Body of pancreas (tissue), 4 donors: ENCODE data around the gene ANKRD12. TPM values are rescaled to one million over a fixed set of nuclear protein-coding genes. Genes with fewer than 3 reads are reported as not detected.
"Not testable (repeated sequence)": the region's sequence is repeated elsewhere in the genome, so short reads cannot be mapped to it uniquely, and the experiment has no call there.

ENCODE experiments used
- ATAC-seq: fragments of 150-250 bp; one replicate; pipeline ENCODE4 v1.9.1; 2016
- DNase-seq, 4 donors: peaks; one replicate each; pipeline ENCODE4 v3.0.0-alpha.2; 2019
- H3K27ac ChIP-seq, 4 donors: fragments of 200-600 bp; sonication (generic); 1 replicate in 3 of 4; 2 replicates in 1 of 4; pipeline versions ENCODE4 v1.5.1 to v1.6.1; 2016 to 2019; ENCODE audit warnings: mild to moderate bottlenecking in 1 of 4, mixed read lengths in 1 of 4, moderate library complexity in 1 of 4
- H3K27me3 ChIP-seq, 2 donors: fragments of 200-600 bp; sonication (generic); one replicate each; pipeline ENCODE4 v1.6.0; 2016; ENCODE audit warnings: mild to moderate bottlenecking in 1 of 2
- H3K36me3 ChIP-seq, 2 donors: fragments of 200-600 bp; sonication (generic); replicated peaks in 1 of 2; 2 replicates each; pipeline ENCODE4 v1.5.1; 2016; ENCODE audit warnings: low read depth in 2 of 2; ENCODE audit not compliant: insufficient read depth in 1 of 2
- H3K4me1 ChIP-seq: fragments of 200-600 bp; sonication (generic); one replicate; pipeline ENCODE4 v1.6.0; 2016
- H3K4me3 ChIP-seq, 2 donors: fragments of 200-600 bp; sonication (generic); 1 replicate in 1 of 2; 2 replicates in 1 of 2; pipeline ENCODE4 v1.5.1; 2016 to 2019
- H3K9me3 ChIP-seq, 3 donors: fragments of 200-600 bp; sonication (generic); 1 replicate in 2 of 3; 2 replicates in 1 of 3; pipeline ENCODE4 v1.5.1; 2016
- CTCF ChIP-seq, 7 experiments: fragments of 450-650 bp in 4 of 7; fragments of 200-600 bp in 3 of 7; sonication (generic) in 3 of 7; IDR thresholded peaks; one replicate each; pipeline ENCODE4 v1.5.1; 2016 to 2019; ENCODE audit warnings: antibody characterized with exemption in 7 of 7
- POLR2A ChIP-seq, 3 donors: fragments of 450-650 bp; IDR thresholded peaks; one replicate each; pipeline ENCODE4 v1.6.1; 2016; ENCODE audit warnings: antibody characterized with exemption in 3 of 3, mild to moderate bottlenecking in 2 of 3
- WGBS, 2 donors: methylation state at CpG; one replicate each; pipeline ENCODE4 v1.1.5; 2017; 5-methylcytosine and 5-hydroxymethylcytosine counted together
- intact Hi-C: fragments of 100-400 bp; cut with DNase I; formaldehyde crosslinking; loops from one replicate; pipeline ENCODE4 v1.15.1; 2023
- total RNA-seq, 2 donors: library from RNA; depleted of rRNA; stranded (reverse); fragments of >200 nt; gene quantifications; one replicate each; pipeline ENCODE4 v1.1.0, GENCODE V29; 2016

Gene ANKRD12
- total RNA-seq, 2 donors from 2014 or later: 25.4 to 32.9 TPM

GRCh38 chr18:9091066-9091476, 45.5 kb upstream of the ANKRD12 start:
- Histone ChIP-seq H3K9me3 (no peaks in the 10 kb centered on the region), H3K4me1 (no peaks in the 10 kb centered on the region), H3K27me3 (no peaks in the 10 kb centered on the region), H3K36me3 (no peaks in the 10 kb centered on the region), H3K4me3 (no peak overlapping the region), H3K27ac (no peak overlapping the region)
- 75 to 80% methylated on average over 4 of the region's 4 CpGs for WGBS, 2 donors
- intact Hi-C loops: no loop called here
- ATAC-seq: no peak
- TF ChIP-seq CTCF (IDR thresholded peaks at IDR 0.05): no peak
- TF ChIP-seq POLR2A (IDR thresholded peaks at IDR 0.05): no peak
- no peak for DNase-seq

DNA sequence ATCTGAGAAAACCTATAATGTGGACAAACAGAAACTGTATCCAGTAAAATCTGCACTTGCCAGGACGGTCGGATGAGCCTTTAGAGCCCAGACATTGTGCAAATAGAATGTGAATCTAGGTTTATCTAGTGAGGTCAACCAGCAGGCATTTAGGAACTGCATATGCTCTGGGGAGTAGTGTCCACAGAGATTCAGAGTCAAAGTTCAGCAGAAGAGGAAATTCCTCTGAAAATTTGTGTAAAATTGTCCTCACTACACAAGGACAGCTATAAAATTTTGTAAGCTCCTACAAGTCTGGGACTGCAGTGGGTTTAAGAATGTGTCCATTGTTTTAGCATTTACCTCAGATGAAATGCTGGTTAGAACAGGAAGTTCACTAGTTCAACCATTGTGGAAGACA, 43.9 kb upstream of the ANKRD12 start:
- no peaks in the 10 kb centered on the region for H3K9me3 ChIP-seq
- WGBS, 2 donors: 47 to 74% methylated on average over 2 of the region's 2 CpGs
- TF ChIP-seq CTCF (IDR thresholded peaks at IDR 0.05): no peak
- TF ChIP-seq POLR2A (IDR thresholded peaks at IDR 0.05): no peak
- H3K27ac ChIP-seq: no peak overlapping the region
- ATAC-seq (no peak), DNase-seq (no peak)
- intact Hi-C loops: no loop called here
- no peaks in the 10 kb centered on the region for H3K27me3 ChIP-seq
- no peak overlapping the region for H3K4me3 ChIP-seq
- H3K36me3 ChIP-seq: no peaks in the 10 kb centered on the region
- no peaks in the 10 kb centered on the region for H3K4me1 ChIP-seq

DNA sequence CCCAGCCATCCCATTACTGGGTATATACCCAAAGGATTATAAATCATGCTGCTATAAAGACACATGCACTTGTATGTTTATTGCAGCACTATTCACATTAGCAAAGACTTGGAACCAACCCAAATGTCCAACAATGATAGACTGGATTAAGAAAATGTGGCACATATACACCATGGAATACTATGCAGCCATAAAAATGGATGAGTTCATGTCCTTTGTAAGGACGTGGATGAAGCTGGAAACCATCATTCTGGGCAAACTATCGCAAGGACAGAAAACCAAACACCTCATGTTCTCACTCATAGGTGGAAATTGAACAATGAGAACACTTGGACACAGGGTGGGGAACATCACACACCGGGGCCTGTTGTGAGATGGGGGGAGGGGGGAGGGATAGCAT, 43.5 kb upstream of the ANKRD12 start:
- H3K27me3 ChIP-seq, H3K27ac ChIP-seq, H3K36me3 ChIP-seq, H3K4me1 ChIP-seq, ATAC-seq, intact Hi-C loops, H3K4me3 ChIP-seq, H3K9me3 ChIP-seq, DNase-seq: not testable (repeated sequence)
- 82 to 85% methylated on average over 3 of the region's 3 CpGs for whole genome bisulfite sequencing, 2 donors

DNA sequence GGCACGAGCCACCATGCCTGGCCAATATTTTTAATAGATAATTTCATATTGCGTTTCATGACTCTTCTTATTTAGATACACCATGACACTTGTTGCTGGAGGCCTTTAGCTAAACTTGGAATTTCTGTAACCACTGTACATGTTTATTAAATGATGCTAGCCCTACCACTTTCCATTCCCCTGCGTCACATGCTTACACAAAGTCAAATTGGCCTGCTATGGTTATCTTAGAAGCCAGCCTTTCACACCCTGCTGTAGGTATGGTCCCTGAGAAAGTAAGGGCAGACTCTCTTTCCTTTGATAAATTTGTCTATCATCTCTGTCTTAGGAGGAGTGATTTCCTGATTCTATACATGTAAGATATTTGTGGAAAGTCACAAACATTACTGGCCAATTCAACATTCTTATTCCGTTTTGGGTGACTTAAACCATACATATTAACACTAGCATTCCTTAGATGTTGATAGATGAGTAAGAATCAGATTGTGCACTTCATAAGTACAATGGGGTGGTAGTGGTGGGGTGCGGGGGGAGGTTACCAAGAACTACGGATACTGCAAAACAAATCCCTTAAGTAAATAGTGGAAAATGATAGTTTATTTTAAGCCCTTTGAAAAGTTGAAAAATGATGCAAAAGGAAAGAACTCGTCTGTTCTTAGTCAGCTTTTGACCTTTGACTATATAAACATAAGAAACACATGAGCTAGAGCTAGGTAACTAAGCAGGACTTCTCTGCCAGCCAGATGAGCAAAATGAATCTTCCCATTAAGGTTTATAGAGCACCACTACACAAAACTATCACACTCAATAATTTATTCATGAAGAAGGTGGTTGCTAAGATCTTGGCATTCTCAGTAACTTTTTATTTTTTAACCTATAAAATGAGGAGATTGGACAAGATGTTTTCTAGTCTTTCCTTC, 42.0 kb upstream of the ANKRD12 start:
- H3K4me1 ChIP-seq: no peaks in the 10 kb centered on the region
- WGBS, 2 donors: 66 to 68% methylated on average over 7 of the region's 7 CpGs
- ATAC-seq (no peak), DNase-seq (no peak)
- H3K4me3 ChIP-seq: no peak overlapping the region
- no peaks in the 10 kb centered on the region for H3K9me3 ChIP-seq
- intact Hi-C loops: no loop called here
- H3K27me3 ChIP-seq: no peaks in the 10 kb centered on the region
- H3K27ac ChIP-seq: no peak overlapping the region
- TF ChIP-seq POLR2A (IDR thresholded peaks at IDR 0.05) (no peak), CTCF (IDR thresholded peaks at IDR 0.05) (no peak)
- H3K36me3 ChIP-seq: no peaks in the 10 kb centered on the region

- DNase-seq: peak in 1 of 4 donors; percentile 17
- H3K4me1 ChIP-seq: no peaks in the 10 kb centered on the region
- H3K36me3 ChIP-seq: no peaks in the 10 kb centered on the region
- intact Hi-C loops: no loop called here
- TF ChIP-seq POLR2A (IDR thresholded peaks at IDR 0.05) (no peak), CTCF (IDR thresholded peaks at IDR 0.05) (no peak)
- no peak overlapping the region for H3K27ac ChIP-seq
- ATAC-seq: no peak
- H3K4me3 ChIP-seq: no peak overlapping the region
- H3K9me3 ChIP-seq: no peaks in the 10 kb centered on the region
- 54 to 66% methylated on average over 9 of the region's 9 CpGs for WGBS, 2 donors
- no peaks in the 10 kb centered on the region for H3K27me3 ChIP-seq
Measured at GRCh38 chr18:9095297-9096006, 41.1 kb upstream of the ANKRD12 start.
